Prostate gland (tissue), 2 donors: ENCODE results near the gene ELMOD1. TPM values are rescaled to one million over a fixed set of nuclear protein-coding genes. Genes with fewer than 3 reads are reported as not detected.

Experiments
- DNase-seq: peaks from one replicate; pipeline ENCODE4 v3.0.0-alpha.2; 2019; ENCODE audit warnings: low spot score
- H3K27ac ChIP-seq, 2 donors: fragments of 200-600 bp; sonication (generic); 2 replicates each; pipeline ENCODE4 v1.5.1; 2017 to 2019
- H3K27me3 ChIP-seq: fragments of 200-600 bp; sonication (generic); replicated peaks from 2 replicates; pipeline ENCODE4 v1.5.1; 2019; ENCODE audit not compliant: insufficient read depth
- H3K36me3 ChIP-seq, 2 donors: fragments of 200-600 bp; sonication (generic); 1 replicate in 1 of 2; 2 replicates in 1 of 2; pipeline versions ENCODE4 v1.5.1 to v1.8.1; 2017 to 2019
- H3K4me1 ChIP-seq: fragments of 200-600 bp; sonication (generic); replicated peaks from 2 replicates; pipeline ENCODE4 v1.5.1; 2019
- H3K4me3 ChIP-seq, 2 donors: fragments of 200-600 bp; sonication (generic); 2 replicates each; pipeline ENCODE4 v1.5.1; 2017 to 2019
- H3K9me3 ChIP-seq: fragments of 200-600 bp; sonication (generic); 2 replicates; pipeline ENCODE4 v1.5.1; 2017
- POLR2A ChIP-seq: fragments of 450-650 bp; IDR thresholded peaks from one replicate; pipeline ENCODE4 v1.6.1; 2016; ENCODE audit warnings: antibody characterized with exemption, mild to moderate bottlenecking
- POLR2AphosphoS5 ChIP-seq: sonication (generic); formaldehyde crosslinking; IDR thresholded peaks from one replicate; pipeline ENCODE4 v1.6.1; 2017; ENCODE audit warnings: antibody characterized with exemption
- WGBS: methylation state at CpG from one replicate; pipeline ENCODE4 v1.1.5; 2018; 5-methylcytosine and 5-hydroxymethylcytosine counted together
- intact Hi-C: fragments of 100-400 bp; cut with DNase I; formaldehyde crosslinking; loops from one replicate; pipeline ENCODE4 v1.14.2; 2022
- total RNA-seq, 2 donors: library from RNA; depleted of rRNA; stranded (reverse); fragments of >200 nt; gene quantifications; one replicate each; pipeline ENCODE4 v1.1.0, GENCODE V29; 2016
- TF ChIP-seq, protein P1 (sequence below), 4 experiments: fragments of 200-600 bp in 2 of 4; fragments of 450-650 bp in 2 of 4; sonication (generic) in 2 of 4; IDR thresholded peaks; 1 replicate in 3 of 4; 2 replicates in 1 of 4; pipeline ENCODE4 v1.5.1; 2016 to 2019; ENCODE audit warnings: antibody characterized with exemption in 4 of 4, mild to moderate bottlenecking in 2 of 4, moderate library complexity in 2 of 4

Gene ELMOD1
- total RNA-seq, 2 donors from 2014 or later: 0.36 to 4.0 TPM

DNA sequence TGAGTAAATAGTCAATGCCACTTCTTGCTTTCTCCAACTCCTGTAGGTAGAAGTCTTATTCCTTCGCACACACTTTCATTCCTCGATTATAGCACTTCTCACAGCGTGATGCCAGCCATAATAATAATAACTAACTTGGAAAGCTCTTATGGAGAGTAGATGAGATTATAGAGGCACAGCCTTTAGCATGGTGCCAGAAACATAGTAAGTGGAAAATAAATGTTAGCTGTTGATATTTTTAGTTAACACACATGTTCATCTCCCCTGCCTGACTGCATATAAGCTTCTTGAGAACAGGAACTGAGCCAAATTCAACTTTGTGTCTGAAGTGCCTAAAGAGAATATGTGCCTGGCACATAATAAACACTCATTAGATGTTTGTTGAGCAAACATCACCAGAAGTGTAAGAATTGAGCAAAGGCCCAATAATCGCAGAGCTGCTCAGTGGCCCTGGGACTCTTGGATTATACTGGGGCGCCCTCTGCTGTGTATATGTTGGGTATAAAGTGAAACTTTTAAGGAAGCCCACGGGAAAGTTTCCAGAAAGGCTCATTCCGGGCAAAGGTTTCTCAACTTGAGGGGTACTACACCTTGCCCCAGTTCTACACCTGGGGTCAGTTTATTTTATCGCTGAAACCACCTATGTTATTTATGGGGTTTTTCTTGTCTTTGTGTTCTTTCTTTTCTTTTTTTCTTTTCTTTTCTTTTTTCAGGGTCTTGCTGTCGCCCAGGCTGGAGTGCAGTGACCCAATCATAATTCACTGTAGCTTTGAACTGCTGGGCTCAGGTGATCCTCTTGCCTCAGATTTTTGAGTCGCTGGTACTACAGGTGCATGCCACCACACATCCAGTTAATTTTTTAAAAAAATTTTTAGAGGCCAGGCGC lies 98.6 kb downstream of the ELMOD1 start:
- no peaks in the 10 kb centered on the region for H3K4me1 ChIP-seq
- no peaks in the 10 kb centered on the region for H3K36me3 ChIP-seq
- no peaks in the 10 kb centered on the region for H3K9me3 ChIP-seq
- H3K27ac ChIP-seq: no peak overlapping the region
- H3K27me3 ChIP-seq: no peaks in the 10 kb centered on the region
- TF ChIP-seq POLR2AphosphoS5: no peak
- TF ChIP-seq, protein P1, sequence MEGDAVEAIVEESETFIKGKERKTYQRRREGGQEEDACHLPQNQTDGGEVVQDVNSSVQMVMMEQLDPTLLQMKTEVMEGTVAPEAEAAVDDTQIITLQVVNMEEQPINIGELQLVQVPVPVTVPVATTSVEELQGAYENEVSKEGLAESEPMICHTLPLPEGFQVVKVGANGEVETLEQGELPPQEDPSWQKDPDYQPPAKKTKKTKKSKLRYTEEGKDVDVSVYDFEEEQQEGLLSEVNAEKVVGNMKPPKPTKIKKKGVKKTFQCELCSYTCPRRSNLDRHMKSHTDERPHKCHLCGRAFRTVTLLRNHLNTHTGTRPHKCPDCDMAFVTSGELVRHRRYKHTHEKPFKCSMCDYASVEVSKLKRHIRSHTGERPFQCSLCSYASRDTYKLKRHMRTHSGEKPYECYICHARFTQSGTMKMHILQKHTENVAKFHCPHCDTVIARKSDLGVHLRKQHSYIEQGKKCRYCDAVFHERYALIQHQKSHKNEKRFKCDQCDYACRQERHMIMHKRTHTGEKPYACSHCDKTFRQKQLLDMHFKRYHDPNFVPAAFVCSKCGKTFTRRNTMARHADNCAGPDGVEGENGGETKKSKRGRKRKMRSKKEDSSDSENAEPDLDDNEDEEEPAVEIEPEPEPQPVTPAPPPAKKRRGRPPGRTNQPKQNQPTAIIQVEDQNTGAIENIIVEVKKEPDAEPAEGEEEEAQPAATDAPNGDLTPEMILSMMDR (IDR thresholded peaks at IDR 0.05): peak; percentile 26 to 57 (median 53)
- 45% methylated on average over 11 of the region's 11 CpGs for WGBS
- no peak overlapping the region for H3K4me3 ChIP-seq
- peak; percentile 60 for DNase-seq
- intact Hi-C loops: loop anchor here (5.0 kb wide), 2 partner anchors 112 to 127 kb away; no protein-coding TSS in a partner anchor

DNA sequence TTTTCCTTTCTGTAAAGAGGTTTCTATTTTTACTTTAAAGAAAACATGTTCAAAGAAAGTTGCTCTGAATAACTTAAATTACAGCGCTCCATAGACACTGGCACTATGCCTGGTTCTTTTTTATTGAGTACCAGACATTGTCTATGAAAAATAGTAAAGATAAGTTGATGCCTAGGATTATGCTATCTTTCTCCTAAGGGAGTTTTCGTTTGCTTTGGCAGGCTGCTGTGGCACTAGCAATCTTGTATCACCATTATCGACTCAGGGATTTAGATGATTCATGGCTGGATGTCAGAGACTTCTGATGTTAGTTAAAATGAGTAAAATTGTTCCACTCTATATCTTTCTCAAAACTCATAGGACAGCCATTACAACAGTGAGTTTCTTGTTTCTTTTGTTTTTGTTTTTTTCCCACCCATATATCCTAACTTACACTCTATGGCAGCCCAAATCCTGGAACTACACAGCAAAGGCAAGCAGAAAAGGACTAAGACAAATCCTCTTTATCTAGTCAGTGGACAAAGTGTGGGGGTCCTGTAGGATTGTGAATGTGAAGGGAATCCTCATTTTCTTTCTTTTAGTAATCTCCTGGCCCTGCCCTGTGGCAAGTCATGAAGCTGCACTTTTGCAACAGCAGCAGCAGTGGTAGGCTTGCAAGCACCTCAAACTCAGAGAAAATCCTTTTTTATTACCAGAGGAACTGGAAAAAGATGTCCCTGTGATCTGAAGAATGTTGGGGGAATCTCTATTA lies 100.2 kb downstream of the ELMOD1 start:
- DNase-seq: no peak
- H3K4me3 ChIP-seq: no peak overlapping the region
- H3K4me1 ChIP-seq: no peaks in the 10 kb centered on the region
- no peaks in the 10 kb centered on the region for H3K9me3 ChIP-seq
- WGBS: 11% methylated on average over 3 of the region's 3 CpGs
- intact Hi-C loops: no loop called here
- no peak overlapping the region for H3K27ac ChIP-seq
- H3K36me3 ChIP-seq: no peaks in the 10 kb centered on the region
- TF ChIP-seq, protein P1 (IDR thresholded peaks at IDR 0.05): no peak
- no peak for TF ChIP-seq POLR2AphosphoS5
- no peak for TF ChIP-seq POLR2A
- no peaks in the 10 kb centered on the region for H3K27me3 ChIP-seq

DNA sequence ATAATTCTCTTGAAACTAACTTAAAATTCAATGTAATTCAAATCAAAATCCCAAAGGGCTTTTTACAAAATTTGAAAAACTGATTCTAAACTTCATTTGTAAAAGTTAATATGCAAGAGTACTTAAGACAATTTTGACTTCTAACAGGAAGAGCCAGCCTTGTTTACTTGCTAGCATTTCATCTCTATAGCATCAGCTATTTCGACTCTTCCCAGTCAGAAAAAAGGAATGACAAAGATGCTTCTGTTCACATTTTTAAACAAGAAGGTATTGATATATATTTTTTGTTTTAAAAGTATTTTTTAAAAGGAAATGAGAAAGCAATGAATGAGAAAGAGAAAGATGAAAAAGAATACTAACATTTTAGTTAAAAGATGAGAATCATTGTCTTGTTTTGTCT lies 104.5 kb downstream of the ELMOD1 start:
- Histone ChIP-seq H3K27me3 (no peaks in the 10 kb centered on the region), H3K27ac (no peak overlapping the region)
- intact Hi-C loops: no loop called here

DNA sequence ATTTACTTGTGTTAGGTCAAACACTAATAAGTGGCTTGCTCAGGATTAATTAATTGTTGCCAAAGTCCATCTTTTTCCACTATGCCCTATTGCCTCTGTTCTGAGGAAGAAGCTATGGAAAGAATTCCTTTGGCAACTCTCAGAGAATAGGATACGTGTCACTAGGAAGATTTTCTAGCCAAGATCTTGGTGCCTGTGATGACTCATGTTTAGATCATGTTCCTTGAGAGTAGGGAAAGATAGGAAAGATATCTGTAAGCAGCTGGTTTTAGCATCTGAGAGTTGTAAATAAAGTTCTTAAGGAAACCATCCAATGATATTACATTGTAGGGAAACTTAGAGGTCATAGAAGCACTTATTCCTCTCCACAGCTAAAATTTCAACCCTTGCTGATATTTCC lies 105.2 kb downstream of the ELMOD1 start:
- Histone ChIP-seq H3K27ac (no peak overlapping the region), H3K9me3 (no peaks in the 10 kb centered on the region), H3K27me3 (no peaks in the 10 kb centered on the region), H3K36me3 (no peaks in the 10 kb centered on the region), H3K4me1 (no peaks in the 10 kb centered on the region), H3K4me3 (no peak overlapping the region)
- intact Hi-C loops: no loop called here
- WGBS: 13% methylated on average over 1 of the region's 1 CpG
- no peak for DNase-seq
- TF ChIP-seq, protein P1 (IDR thresholded peaks at IDR 0.05): no peak
- TF ChIP-seq POLR2AphosphoS5 (no peak), POLR2A (no peak)

More for the DNA sequence above, 104.5 kb downstream of the ELMOD1 start:
- no peaks in the 10 kb centered on the region for H3K36me3 ChIP-seq
- no peaks in the 10 kb centered on the region for H3K4me1 ChIP-seq
- H3K9me3 ChIP-seq: no peaks in the 10 kb centered on the region
- no peak for DNase-seq
- WGBS: 58% methylated on average over 1 of the region's 1 CpG
- no peak overlapping the region for H3K4me3 ChIP-seq
- TF ChIP-seq, protein P1 (IDR thresholded peaks at IDR 0.05): no peak
- TF ChIP-seq POLR2A: no peak
- no peak for TF ChIP-seq POLR2AphosphoS5
